Mesendoderm (in vitro differentiated cells): ENCODE results near the gene PRADC1.

ENCODE experiments used
- DNase-seq: peaks from one replicate; pipeline ENCODE4 v3.0.0; 2013
- H2AK5ac ChIP-seq: 2 replicates; pipeline ENCODE4 v1.6.1; 2013; ENCODE audit warnings: low read length, inconsistent platforms
- H2BK120ac ChIP-seq: 2 replicates; pipeline ENCODE4 v1.6.1; 2013; ENCODE audit warnings: low read depth, mild to moderate bottlenecking, low read length, moderate library complexity, mixed read lengths
- H2BK15ac ChIP-seq: replicated peaks from 2 replicates; pipeline ENCODE4 v1.6.1; 2013; ENCODE audit warnings: low read depth, mild to moderate bottlenecking, moderate library complexity
- H2BK5ac ChIP-seq: 2 replicates; pipeline ENCODE4 v1.6.1; 2013; ENCODE audit warnings: low read length, inconsistent platforms
- H3K18ac ChIP-seq: 2 replicates; pipeline ENCODE4 v1.6.1; 2013; ENCODE audit warnings: mild to moderate bottlenecking, low read length, mixed read lengths
- H3K23ac ChIP-seq: one replicate; pipeline ENCODE4 v1.6.1; 2013; ENCODE audit warnings: low read length
- H3K27ac ChIP-seq: 2 replicates; pipeline ENCODE4 v1.5.1; 2013; ENCODE audit warnings: low read depth, mild to moderate bottlenecking, inconsistent platforms, low read length, moderate library complexity
- H3K27me3 ChIP-seq: 2 replicates; pipeline ENCODE4 v1.6.1; 2013; ENCODE audit warnings: low read length, control low read depth, mild to moderate bottlenecking, inconsistent platforms; ENCODE audit not compliant: insufficient read depth, poor library complexity
- H3K36me3 ChIP-seq: 2 replicates; pipeline ENCODE4 v1.6.1; 2013; ENCODE audit warnings: low read length, inconsistent platforms; ENCODE audit not compliant: control insufficient read depth, insufficient read depth
- H3K4ac ChIP-seq: one replicate; pipeline ENCODE4 v1.6.1; 2013; ENCODE audit warnings: low read depth, mild to moderate bottlenecking, low read length, moderate library complexity
- H3K4me1 ChIP-seq: 2 replicates; pipeline ENCODE4 v1.6.1; 2013; ENCODE audit warnings: low read depth, low read length, inconsistent platforms; ENCODE audit not compliant: control insufficient read depth
- H3K4me2 ChIP-seq: 2 replicates; pipeline ENCODE4 v1.6.1; 2013; ENCODE audit warnings: low read length
- H3K4me3 ChIP-seq: 2 replicates; pipeline ENCODE4 v1.5.1; 2013; ENCODE audit warnings: mild to moderate bottlenecking, low read length
- H3K56ac ChIP-seq: one replicate; pipeline ENCODE4 v1.6.1; 2013; ENCODE audit warnings: low read length
- H3K79me1 ChIP-seq: 2 replicates; pipeline ENCODE4 v1.6.1; 2013; ENCODE audit warnings: low read length, inconsistent platforms
- H3K79me2 ChIP-seq: 2 replicates; pipeline ENCODE4 v1.6.1; 2013; ENCODE audit warnings: mild to moderate bottlenecking, low read length; ENCODE audit not compliant: control insufficient read depth, insufficient read depth
- H3K9ac ChIP-seq: 2 replicates; pipeline ENCODE4 v1.6.1; 2013; ENCODE audit warnings: low read length, inconsistent platforms
- H4K5ac ChIP-seq: one replicate; pipeline ENCODE4 v1.6.1; 2013; ENCODE audit warnings: low read length
- H4K8ac ChIP-seq: one replicate; pipeline ENCODE4 v1.6.1; 2013; ENCODE audit warnings: low read depth, mild to moderate bottlenecking, control low read depth, low read length, moderate library complexity
- WGBS: extraction: QIAGEN DNeasy Blood & Tissue Kit; methylation state at CpG from one replicate; pipeline ENCODE4 v1.1.7; 2013; ENCODE audit warnings: low lambda C conversion rate, missing lambda C conversion rate; ENCODE audit not compliant: insufficient coverage; ENCODE audit errors: extremely low coverage; 5-methylcytosine and 5-hydroxymethylcytosine counted together

Gene PRADC1

GRCh38 chr2:73257425-73258125 is 24.5 kb upstream of the PRADC1 start:
- Histone ChIP-seq H2AK5ac (no peak overlapping the region), H3K18ac (no peak overlapping the region), H4K8ac (no peak overlapping the region), H3K4ac (no peak overlapping the region), H3K27ac (no peak overlapping the region), H3K56ac (no peak overlapping the region), H3K36me3 (peaks cover 13% of the 10 kb centered on the region), H3K4me2 (no peak overlapping the region), H2BK5ac (no peak overlapping the region), H3K27me3 (no peaks in the 10 kb centered on the region), H2BK120ac (no peak overlapping the region), H3K79me2 (no peaks in the 10 kb centered on the region), H4K5ac (no peak overlapping the region), H3K4me3 (no peak overlapping the region), H3K79me1 (no peaks in the 10 kb centered on the region), H3K23ac (no peak overlapping the region), H3K9ac (no peak overlapping the region), H2BK15ac (no peak overlapping the region), H3K4me1 (no peaks in the 10 kb centered on the region)
- no CpG with 5 or more reads among the region's 10 CpGs for WGBS
- DNase-seq: no peak

- Histone ChIP-seq H3K4me3 (no peak overlapping the region), H3K4ac (no peak overlapping the region), H3K36me3 (peaks cover 14% of the 10 kb centered on the region), H3K79me1 (no peaks in the 10 kb centered on the region), H3K79me2 (no peaks in the 10 kb centered on the region), H3K23ac (no peak overlapping the region), H3K56ac (no peak overlapping the region), H2BK15ac (no peak overlapping the region), H2AK5ac (no peak overlapping the region), H3K4me1 (no peaks in the 10 kb centered on the region), H3K18ac (no peak overlapping the region), H4K5ac (no peak overlapping the region), H2BK5ac (no peak overlapping the region), H3K9ac (no peak overlapping the region), H4K8ac (no peak overlapping the region), H3K4me2 (no peak overlapping the region), H3K27ac (no peak overlapping the region), H3K27me3 (no peaks in the 10 kb centered on the region), H2BK120ac (no peak overlapping the region)
- no CpG with 5 or more reads among the region's 2 CpGs for WGBS
- no peak for DNase-seq
These were observed 24.0 kb upstream of the PRADC1 start for GRCh38 chr2:73257021-73257420.

- Histone ChIP-seq H3K79me2 (no peaks in the 10 kb centered on the region), H3K23ac (no peak overlapping the region), H3K4me1 (no peaks in the 10 kb centered on the region), H3K4me3 (no peak overlapping the region), H2BK15ac (no peak overlapping the region), H3K27me3 (no peaks in the 10 kb centered on the region), H3K56ac (no peak overlapping the region), H4K8ac (no peak overlapping the region), H2BK120ac (no peak overlapping the region), H2AK5ac (no peak overlapping the region), H3K4ac (no peak overlapping the region), H3K79me1 (no peaks in the 10 kb centered on the region), H2BK5ac (no peak overlapping the region), H3K4me2 (no peak overlapping the region), H3K36me3 (peaks cover 14% of the 10 kb centered on the region), H3K9ac (no peak overlapping the region), H4K5ac (no peak overlapping the region), H3K18ac (no peak overlapping the region), H3K27ac (no peak overlapping the region)
- DNase-seq: no peak
- no CpG with 5 or more reads among the region's 1 CpG for WGBS
These were observed 23.5 kb upstream of the PRADC1 start for GRCh38 chr2:73256618-73256922.

GRCh38 chr2:73255907-73256617 is 23.0 kb upstream of the PRADC1 start:
- H3K36me3 ChIP-seq: peaks cover 17% of the 10 kb centered on the region
- no peaks in the 10 kb centered on the region for H3K4me1 ChIP-seq
- DNase-seq: no peak
- H3K9ac ChIP-seq: no peak overlapping the region
- no peak overlapping the region for H4K8ac ChIP-seq
- no peak overlapping the region for H3K18ac ChIP-seq
- H3K4me2 ChIP-seq: no peak overlapping the region
- no peak overlapping the region for H3K4ac ChIP-seq
- H3K56ac ChIP-seq: no peak overlapping the region
- WGBS: no CpG with 5 or more reads among the region's 5 CpGs
- no peaks in the 10 kb centered on the region for H3K79me2 ChIP-seq
- no peak overlapping the region for H3K4me3 ChIP-seq
- no peak overlapping the region for H4K5ac ChIP-seq
- H3K23ac ChIP-seq: no peak overlapping the region
- no peaks in the 10 kb centered on the region for H3K79me1 ChIP-seq
- no peaks in the 10 kb centered on the region for H3K27me3 ChIP-seq
- H2BK120ac ChIP-seq: no peak overlapping the region
- no peak overlapping the region for H2AK5ac ChIP-seq
- H2BK15ac ChIP-seq: no peak overlapping the region
- H3K27ac ChIP-seq: no peak overlapping the region
- no peak overlapping the region for H2BK5ac ChIP-seq

- H3K4ac ChIP-seq: no peak overlapping the region
- no peak overlapping the region for H2AK5ac ChIP-seq
- no peak overlapping the region for H4K5ac ChIP-seq
- H3K4me2 ChIP-seq: no peak overlapping the region
- no peak overlapping the region for H3K18ac ChIP-seq
- no peak overlapping the region for H3K56ac ChIP-seq
- no peak overlapping the region for H3K27ac ChIP-seq
- no peaks in the 10 kb centered on the region for H3K4me1 ChIP-seq
- H2BK15ac ChIP-seq: no peak overlapping the region
- peaks cover 24% of the 10 kb centered on the region for H3K36me3 ChIP-seq
- no peak overlapping the region for H3K23ac ChIP-seq
- no CpG with 5 or more reads among the region's 4 CpGs for WGBS
- no peak for DNase-seq
- no peak overlapping the region for H2BK5ac ChIP-seq
- no peaks in the 10 kb centered on the region for H3K79me1 ChIP-seq
- H3K27me3 ChIP-seq: no peaks in the 10 kb centered on the region
- no peak overlapping the region for H3K9ac ChIP-seq
- H2BK120ac ChIP-seq: no peak overlapping the region
- no peak overlapping the region for H4K8ac ChIP-seq
- H3K79me2 ChIP-seq: no peaks in the 10 kb centered on the region
- H3K4me3 ChIP-seq: no peak overlapping the region
These were observed 22.1 kb upstream of the PRADC1 start for GRCh38 chr2:73255007-73255644.
